HG03469 (cell line): ENCODE results near the gene SERPINE1.
A peak's percentile ranks its signal among the peaks of the same experiment; 100 is the strongest.
"Not testable (repeated sequence)": the region's sequence is repeated elsewhere in the genome, so short reads cannot be mapped to it uniquely, and the experiment has no call there.

Experiments
- ATAC-seq: cut with Tn5 transposase; IDR thresholded peaks from one replicate; pipeline ENCODE4 v1.9.1; 2021; ENCODE audit warnings: mild to moderate bottlenecking, moderate library complexity, moderate number of reproducible peaks; ENCODE audit not compliant: unreplicated experiment

SERPINE1 gene

GRCh38 chr7:101126651-101127459 is at the start of gene SERPINE1:
SERPINE1 (plus strand) TSS chr7:101127104; CDS start chr7:101128394, 1,290 bp downstream.
- ATAC-seq = no peak

- no peak for ATAC-seq
Measured at GRCh38 chr7:101077303-101078086, 49.4 kb upstream of the SERPINE1 start.

DNA sequence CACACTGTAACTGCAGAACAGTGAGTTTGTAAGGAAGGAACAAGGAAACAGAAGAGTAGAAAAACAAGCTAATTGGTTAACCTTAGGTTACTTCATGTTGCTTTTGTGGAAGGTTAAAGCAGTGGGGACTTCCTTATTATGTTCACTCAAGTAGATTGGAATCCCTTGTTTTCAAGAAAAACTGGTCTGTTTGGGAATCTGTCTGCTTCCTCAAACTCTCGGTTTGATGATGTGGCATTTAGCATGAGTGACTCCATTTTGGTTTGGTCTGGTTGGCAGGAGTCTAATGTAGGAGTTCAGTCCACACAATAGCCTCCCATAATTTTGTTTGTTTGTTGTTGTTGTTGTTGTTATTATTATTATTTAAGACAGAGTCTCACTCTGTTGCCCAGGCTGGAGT is 45.5 kb upstream of the SERPINE1 start:
- no peak for ATAC-seq

GRCh38 chr7:101084865-101085161 is 42.1 kb upstream of the SERPINE1 start:
- no peak for ATAC-seq

GRCh38 chr7:101085162-101085964 is 41.5 kb upstream of the SERPINE1 start, which contains the start of gene TRIM56:
TRIM56 (plus strand) TSS chr7:101085481; CDS start chr7:101087313, 1,832 bp downstream.
- peak; percentile 33 for ATAC-seq

GRCh38 chr7:101087334-101088068 is 39.4 kb upstream of the SERPINE1 start:
- no peak for ATAC-seq

DNA sequence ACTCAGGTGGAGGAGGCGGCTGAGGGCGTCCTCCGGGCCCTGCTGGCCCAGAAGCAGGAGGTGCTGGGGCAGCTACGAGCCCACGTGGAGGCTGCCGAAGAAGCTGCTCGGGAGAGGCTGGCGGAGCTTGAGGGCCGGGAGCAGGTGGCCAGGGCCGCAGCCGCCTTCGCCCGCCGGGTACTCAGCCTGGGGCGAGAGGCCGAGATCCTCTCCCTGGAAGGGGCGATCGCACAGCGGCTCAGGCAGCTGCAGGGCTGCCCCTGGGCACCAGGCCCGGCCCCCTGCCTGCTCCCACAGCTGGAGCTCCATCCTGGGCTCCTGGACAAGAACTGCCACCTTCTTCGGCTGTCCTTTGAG is 38.9 kb upstream of the SERPINE1 start:
- ATAC-seq = no peak

GRCh38 chr7:101088858-101089529 is 37.9 kb upstream of the SERPINE1 start:
- ATAC-seq = no peak

GRCh38 chr7:101089876-101090275 is 37.0 kb upstream of the SERPINE1 start:
- no peak for ATAC-seq

- not testable (repeated sequence) for ATAC-seq
Measured at GRCh38 chr7:101092266-101092905, 34.5 kb upstream of the SERPINE1 start.

- ATAC-seq = no peak
Measured at GRCh38 chr7:101093906-101094305, 33.0 kb upstream of the SERPINE1 start.

DNA sequence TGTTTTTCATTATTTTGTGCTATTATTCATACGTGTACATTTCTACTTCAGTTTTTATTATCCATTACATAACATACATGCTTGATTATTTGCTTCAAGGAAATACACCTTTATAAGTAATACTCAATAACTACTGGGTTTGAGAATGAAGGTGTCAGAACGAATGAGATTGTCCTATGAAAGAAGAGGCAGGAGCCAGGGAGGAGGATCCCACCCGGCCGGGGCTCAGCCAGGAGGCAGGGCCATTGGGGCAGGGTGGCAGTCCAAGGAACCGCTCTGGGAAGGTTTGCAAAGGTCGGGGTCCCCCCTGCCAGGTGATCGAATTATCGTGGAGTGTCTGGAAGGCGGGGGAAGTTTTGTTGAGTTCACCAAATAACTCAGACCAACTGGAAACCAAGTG is 32.5 kb upstream of the SERPINE1 start:
- no peak for ATAC-seq

GRCh38 chr7:101094791-101095375 is 32.0 kb upstream of the SERPINE1 start:
- ATAC-seq = no peak

DNA sequence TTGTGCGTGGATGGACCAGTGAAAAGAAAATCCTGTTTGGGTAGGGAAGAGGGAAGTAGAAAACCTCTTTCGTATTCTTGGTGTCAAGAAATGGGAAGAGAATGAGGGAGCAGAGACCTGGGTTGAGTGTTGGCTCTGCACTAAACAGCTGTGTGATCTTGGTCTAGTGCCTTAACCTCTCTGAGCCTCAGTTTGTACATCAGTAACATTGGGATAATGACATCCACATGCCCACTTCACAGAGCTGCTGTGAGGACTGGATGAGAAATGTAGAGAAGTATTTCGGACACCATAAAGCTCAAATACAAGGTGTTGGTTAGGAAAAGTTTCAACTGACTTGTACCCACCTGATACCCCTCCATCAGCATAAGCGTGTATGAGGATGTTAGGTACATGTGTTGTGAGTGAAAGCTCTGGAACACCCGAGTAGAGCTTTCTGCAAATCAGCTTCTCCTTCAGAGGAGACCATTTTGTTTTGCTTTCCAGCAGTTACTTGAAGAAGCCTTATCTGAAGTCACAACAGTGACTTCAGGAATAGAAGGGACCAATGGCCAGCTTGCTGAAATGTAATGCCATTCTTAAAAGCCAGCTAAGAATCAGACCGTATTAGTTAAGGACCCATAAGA is 30.5 kb upstream of the SERPINE1 start:
- ATAC-seq = no peak

GRCh38 chr7:101096957-101097347 is 30.0 kb upstream of the SERPINE1 start:
- ATAC-seq = no peak

DNA sequence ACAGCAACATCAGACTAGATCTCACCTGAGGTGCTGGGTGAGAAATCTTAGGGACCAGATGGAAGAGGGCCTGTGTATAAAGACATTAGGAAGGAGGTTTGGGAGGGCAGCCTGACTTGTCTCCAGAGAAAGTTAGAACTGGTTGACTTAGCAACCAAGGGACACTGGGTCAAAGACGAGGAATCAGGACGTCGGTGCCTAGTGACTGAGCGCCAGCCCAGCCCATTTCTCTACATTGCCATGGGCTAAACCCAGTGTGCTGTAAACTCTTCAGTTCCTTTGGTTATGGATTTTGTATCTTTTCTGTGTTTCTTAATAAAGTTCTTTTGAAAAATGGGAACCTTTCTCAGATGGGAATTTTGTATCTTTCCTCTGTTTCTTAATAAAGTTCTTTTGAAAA is 29.3 kb upstream of the SERPINE1 start:
- no peak for ATAC-seq

DNA sequence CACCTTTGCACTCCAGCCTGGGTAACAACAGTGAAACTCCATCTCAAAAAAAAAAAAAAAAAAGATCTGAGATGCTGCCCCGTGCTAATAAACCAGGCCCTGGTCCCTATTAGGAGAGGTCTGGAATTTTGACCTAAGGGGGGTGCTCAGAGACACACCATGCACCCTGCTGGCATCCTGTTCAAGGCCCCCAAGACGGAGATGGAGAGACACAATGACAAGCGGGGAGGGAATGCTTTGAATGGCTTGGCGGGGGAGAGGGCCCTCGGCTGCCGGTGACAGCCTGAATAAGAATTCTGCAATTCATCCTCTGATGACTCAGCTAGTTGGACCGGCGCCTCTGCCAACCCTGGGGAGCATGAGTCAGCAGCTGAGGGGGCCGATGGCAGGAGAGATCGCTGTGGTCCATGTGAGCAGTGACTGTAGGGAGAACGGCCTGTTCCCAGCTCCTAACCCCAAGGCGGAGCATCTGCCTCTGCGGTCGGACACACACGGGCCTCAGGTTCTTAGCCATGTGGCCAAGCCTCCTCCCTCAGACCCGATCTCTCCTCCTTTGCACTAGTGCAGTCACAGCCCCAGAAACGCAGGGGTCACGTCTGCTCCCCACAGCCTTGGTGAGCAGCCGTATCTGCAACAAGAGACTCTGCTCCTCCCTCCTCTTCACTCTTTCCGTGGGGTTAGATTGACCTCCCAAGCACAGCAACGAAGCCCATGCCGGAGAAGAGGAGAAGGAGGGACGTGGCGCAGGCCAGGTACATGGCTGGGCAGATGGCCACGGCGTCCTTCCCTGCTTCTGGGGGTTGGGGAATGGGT is 26.7 kb upstream of the SERPINE1 start:
- no peak for ATAC-seq
